Measurements from ENCODE around the gene RARS2. TPM values are rescaled to one million over a fixed set of nuclear protein-coding genes. Genes with fewer than 3 reads are reported as not detected.

RARS2 gene
- total RNA-seq, 4 donors from 2014 or later = 26.4 to 48.5 (median 44.8) TPM

DNA sequence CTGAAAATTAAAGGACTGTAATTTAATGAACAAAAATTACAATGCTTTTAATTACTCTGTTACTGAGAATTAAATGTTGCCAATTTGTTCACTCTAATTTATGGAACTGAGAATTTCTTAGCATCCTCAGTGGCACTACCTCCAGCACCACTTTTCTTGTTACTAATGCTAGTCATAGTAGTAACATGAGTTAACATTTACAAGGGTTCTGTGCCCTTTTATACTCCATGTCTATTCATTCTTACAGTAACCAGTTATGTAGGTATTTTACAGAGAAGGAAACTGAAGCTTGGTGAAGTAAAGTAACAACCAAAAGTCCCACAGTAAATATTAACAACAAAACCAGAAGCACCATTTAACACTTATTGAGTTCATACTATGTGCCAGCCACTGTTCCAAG lies 34.3 kb downstream of the RARS2 start:
- Histone ChIP-seq H3K4me1 (no peaks in the 10 kb centered on the region), H3K27ac (no peak overlapping the region), H3K36me3 (peaks cover 0 to 40% (median 0%) of the 10 kb centered on the region in 3 donors), H3K27me3 (no peaks in the 10 kb centered on the region), H3K9me3 (no peaks in the 10 kb centered on the region), H3K4me3 (no peak overlapping the region)
- no peak for DNase-seq
- TF ChIP-seq, protein P1, sequence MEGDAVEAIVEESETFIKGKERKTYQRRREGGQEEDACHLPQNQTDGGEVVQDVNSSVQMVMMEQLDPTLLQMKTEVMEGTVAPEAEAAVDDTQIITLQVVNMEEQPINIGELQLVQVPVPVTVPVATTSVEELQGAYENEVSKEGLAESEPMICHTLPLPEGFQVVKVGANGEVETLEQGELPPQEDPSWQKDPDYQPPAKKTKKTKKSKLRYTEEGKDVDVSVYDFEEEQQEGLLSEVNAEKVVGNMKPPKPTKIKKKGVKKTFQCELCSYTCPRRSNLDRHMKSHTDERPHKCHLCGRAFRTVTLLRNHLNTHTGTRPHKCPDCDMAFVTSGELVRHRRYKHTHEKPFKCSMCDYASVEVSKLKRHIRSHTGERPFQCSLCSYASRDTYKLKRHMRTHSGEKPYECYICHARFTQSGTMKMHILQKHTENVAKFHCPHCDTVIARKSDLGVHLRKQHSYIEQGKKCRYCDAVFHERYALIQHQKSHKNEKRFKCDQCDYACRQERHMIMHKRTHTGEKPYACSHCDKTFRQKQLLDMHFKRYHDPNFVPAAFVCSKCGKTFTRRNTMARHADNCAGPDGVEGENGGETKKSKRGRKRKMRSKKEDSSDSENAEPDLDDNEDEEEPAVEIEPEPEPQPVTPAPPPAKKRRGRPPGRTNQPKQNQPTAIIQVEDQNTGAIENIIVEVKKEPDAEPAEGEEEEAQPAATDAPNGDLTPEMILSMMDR (IDR thresholded peaks at IDR 0.05) = no peak
- TF ChIP-seq POLR2A (IDR thresholded peaks at IDR 0.05) = no peak

DNA sequence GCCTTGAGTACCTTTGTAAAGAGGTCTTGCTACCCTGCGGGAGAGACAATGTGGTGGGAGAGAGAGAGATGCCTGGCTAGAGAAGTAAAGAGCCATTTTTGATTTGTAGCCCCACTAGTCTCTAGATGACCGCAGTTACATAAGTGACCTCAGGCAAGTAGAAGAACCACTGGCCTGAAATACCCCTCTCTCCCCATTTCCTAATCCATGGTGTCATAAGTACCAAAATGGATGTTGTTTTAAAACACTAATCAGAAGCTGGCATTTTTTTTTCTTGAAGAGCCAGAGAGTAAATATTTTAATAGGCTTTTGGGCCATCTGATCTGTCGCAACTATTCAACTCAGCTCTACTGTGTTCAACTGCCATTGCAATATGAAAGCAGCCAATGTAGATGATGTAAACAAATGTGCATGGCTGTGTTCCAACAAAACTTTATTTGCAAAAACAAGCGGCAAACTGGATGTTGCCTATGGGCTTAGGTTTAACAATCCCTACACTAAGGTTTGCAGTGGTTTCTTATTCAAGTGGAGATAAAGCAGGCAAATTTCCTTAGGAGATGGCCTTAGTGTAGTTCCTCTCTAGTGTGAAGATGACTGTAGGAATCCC lies 36.5 kb downstream of the RARS2 start:
- TF ChIP-seq POLR2A (IDR thresholded peaks at IDR 0.05) = no peak
- TF ChIP-seq, protein P1 (IDR thresholded peaks at IDR 0.05) = no peak
- Histone ChIP-seq H3K4me1 (no peaks in the 10 kb centered on the region), H3K27ac (no peak overlapping the region), H3K36me3 (peaks cover 0 to 50% (median 0%) of the 10 kb centered on the region in 3 donors), H3K9me3 (no peaks in the 10 kb centered on the region), H3K27me3 (no peaks in the 10 kb centered on the region), H3K4me3 (no peak overlapping the region)
- no peak for DNase-seq

GRCh38 chr6:87551799-87552198 lies 38.0 kb downstream of the RARS2 start:
- H3K9me3 ChIP-seq = no peaks in the 10 kb centered on the region
- TF ChIP-seq, protein P1 (IDR thresholded peaks at IDR 0.05) = no peak
- no peak for TF ChIP-seq POLR2A (IDR thresholded peaks at IDR 0.05)
- peaks cover 0 to 60% (median 0%) of the 10 kb centered on the region in 3 donors for H3K36me3 ChIP-seq

GRCh38 chr6:87544474-87544735 lies 45.4 kb downstream of the RARS2 start:
- no peak overlapping the region for H3K27ac ChIP-seq
- peaks cover 0 to 83% (median 0%) of the 10 kb centered on the region in 3 donors for H3K36me3 ChIP-seq
- H3K4me3 ChIP-seq = no peak overlapping the region
- TF ChIP-seq POLR2A (IDR thresholded peaks at IDR 0.05) = no peak
- TF ChIP-seq, protein P1 (IDR thresholded peaks at IDR 0.05) = no peak
- no peaks in the 10 kb centered on the region for H3K27me3 ChIP-seq
- H3K9me3 ChIP-seq = no peaks in the 10 kb centered on the region
- DNase-seq = no peak
- no peaks in the 10 kb centered on the region for H3K4me1 ChIP-seq

More at GRCh38 chr6:87551799-87552198, 38.0 kb downstream of the RARS2 start:
- Histone ChIP-seq H3K27me3 (no peaks in the 10 kb centered on the region), H3K4me3 (no peak overlapping the region), H3K4me1 (no peaks in the 10 kb centered on the region), H3K27ac (no peak overlapping the region)
- DNase-seq = no peak

- Histone ChIP-seq H3K9me3 (no peaks in the 10 kb centered on the region), H3K27me3 (no peaks in the 10 kb centered on the region), H3K4me3 (no peak overlapping the region), H3K4me1 (no peaks in the 10 kb centered on the region), H3K27ac (no peak overlapping the region), H3K36me3 (peaks cover 0 to 83% (median 0%) of the 10 kb centered on the region in 3 donors)
- TF ChIP-seq POLR2A (IDR thresholded peaks at IDR 0.05) = no peak
- TF ChIP-seq, protein P1 (IDR thresholded peaks at IDR 0.05) = no peak
- no peak for DNase-seq
Measured at GRCh38 chr6:87543696-87544473, 45.9 kb downstream of the RARS2 start.
